HepG2 (cell line): ENCODE results near the gene PNLIPRP2. TPM values are rescaled to one million over a fixed set of nuclear protein-coding genes. Genes with fewer than 3 reads are reported as not detected.

ENCODE experiments used
- ATAC-seq: fragments of 200-7000 bp; cut with Tn5 transposase; 3 replicates; pipeline ENCODE4 v1.9.1; 2020; ENCODE audit warnings: mild to moderate bottlenecking, moderate library complexity
- BruUV-seq: library from RNA; stranded (reverse); fragments of 400-500 nt; replicated peaks from 2 replicates; lab custom pipeline; 2021; lab: Mats Ljungman, UMichigan
- CTCF ChIA-PET: fragments of 300-600 bp; formaldehyde crosslinking; extraction: SDS; loops from one replicate; lab custom pipeline; 2021; ENCODE audit warnings: low total read pairs, inconsistent platforms, low intra/inter-chr PET ratio; lab: Yijun Ruan, JAX
- POLR2A ChIA-PET: fragments of 350-600 bp; sonication (Branson Sonifier 250); formaldehyde crosslinking; loops from one replicate; lab custom pipeline; 2020; ENCODE audit warnings: antibody characterized with exemption, inconsistent platforms; lab: Yijun Ruan, JAX
- DNase-seq: peaks from one replicate; pipeline ENCODE4 v3.0.0-alpha.2; 2015; ENCODE audit warnings: low spot score
- FAIRE-seq: peaks from 3 replicates; lab custom pipeline; 2011; peaks lifted over from hg19 to GRCh38; lab: Jason Lieb, UNC
- H2AFZ ChIP-seq: one replicate; pipeline ENCODE4 v1.6.1; 2011; ENCODE audit warnings: low read length, inconsistent platforms
- H3K27ac ChIP-seq: fragments of 300-600 bp; 3 replicates; pipeline ENCODE4 v1.8.0; 2011; ENCODE audit warnings: mixed run types, mild to moderate bottlenecking, mixed read lengths, low read length, inconsistent platforms; ENCODE audit not compliant: insufficient read depth; ENCODE audit errors: extremely low read length
- H3K27me3 ChIP-seq, 2 experiments: fragments of 200-600 bp in 1 of 2; 2 replicates in 1 of 2; 3 replicates in 1 of 2; pipeline versions ENCODE4 v1.6.0 to v1.8.0; 2011; ENCODE audit warnings: low read length in 2 of 2, mild to moderate bottlenecking in 2 of 2, moderate library complexity in 2 of 2, inconsistent platforms in 1 of 2; ENCODE audit not compliant: insufficient read depth in 2 of 2, control insufficient read depth in 1 of 2
- H3K36me3 ChIP-seq, 2 experiments: fragments of 200-600 bp in 1 of 2; replicated peaks in 1 of 2; 2 replicates in 1 of 2; 3 replicates in 1 of 2; pipeline versions ENCODE4 v1.5.1 to v1.8.0; 2011; ENCODE audit warnings: low read length in 2 of 2, inconsistent platforms in 1 of 2; ENCODE audit not compliant: insufficient read depth in 2 of 2, control insufficient read depth in 1 of 2
- H3K4me1 ChIP-seq: 2 replicates; pipeline ENCODE4 v1.5.1; 2012; ENCODE audit warnings: low read length, inconsistent platforms; ENCODE audit not compliant: insufficient read depth
- H3K4me2 ChIP-seq: 2 replicates; pipeline ENCODE4 v1.6.0; 2011; ENCODE audit warnings: low read depth, low read length, inconsistent platforms
- H3K4me3 ChIP-seq, 3 experiments: fragments of 200-600 bp in 1 of 3; sonication (generic), shearing (Covaris generic) in 1 of 3; replicated peaks in 1 of 3; 2 replicates each; pipeline ENCODE4 v1.5.1; 2011 to 2016; ENCODE audit warnings: low read length in 3 of 3, inconsistent platforms in 2 of 3, low read depth in 2 of 3, mild to moderate bottlenecking in 2 of 3, control low read depth in 1 of 3, mixed read lengths in 1 of 3; ENCODE audit not compliant: insufficient read depth in 1 of 3
- H3K79me2 ChIP-seq: one replicate; pipeline ENCODE4 v1.6.1; 2011; ENCODE audit warnings: low read length, inconsistent platforms; ENCODE audit not compliant: insufficient read depth
- H3K9ac ChIP-seq: 2 replicates; pipeline ENCODE4 v1.6.0; 2011; ENCODE audit warnings: mild to moderate bottlenecking, low read depth, low read length, inconsistent platforms; ENCODE audit not compliant: insufficient read depth
- H3K9me3 ChIP-seq: 2 replicates; pipeline ENCODE4 v1.5.1; 2012; ENCODE audit warnings: mild to moderate bottlenecking, low read length
- H4K20me1 ChIP-seq: 2 replicates; pipeline ENCODE4 v1.6.0; 2011; ENCODE audit warnings: inconsistent platforms, mild to moderate bottlenecking, low read length, moderate library complexity; ENCODE audit not compliant: insufficient read depth
- HOXA9 ChIP-seq: sonication (generic); formaldehyde crosslinking; IDR thresholded peaks from 2 replicates; pipeline ENCODE4 v1.8.1; 2022; ENCODE audit warnings: missing genetic modification reagents, mild to moderate bottlenecking, moderate library complexity, borderline replicate concordance
- MIXL1 ChIP-seq: IDR thresholded peaks from 2 replicates; pipeline ENCODE4 v1.6.1; 2016
- NR3C1 ChIP-seq: sonication (generic); formaldehyde crosslinking; IDR thresholded peaks from 2 replicates; pipeline ENCODE4 v1.4.0; 2020; ENCODE audit warnings: missing genetic modification reagents
- PBX3 ChIP-seq: sonication (generic); formaldehyde crosslinking; IDR thresholded peaks from 2 replicates; pipeline ENCODE4 v1.8.1; 2023; ENCODE audit warnings: missing genetic modification reagents, inconsistent platforms, borderline replicate concordance
- SAFB2 ChIP-seq: sonication (generic); formaldehyde crosslinking; IDR thresholded peaks from 2 replicates; pipeline ENCODE4 v1.5.1; 2020; ENCODE audit warnings: missing genetic modification reagents, low read depth, mild to moderate bottlenecking, borderline replicate concordance
- THAP7 ChIP-seq: sonication (generic); formaldehyde crosslinking; IDR thresholded peaks from 2 replicates; pipeline ENCODE4 v1.8.1; 2023; ENCODE audit warnings: mild to moderate bottlenecking, missing genetic modification reagents
- ZNF329 ChIP-seq: sonication (generic); formaldehyde crosslinking; IDR thresholded peaks from 2 replicates; pipeline ENCODE4 v1.9.0; 2021; ENCODE audit warnings: low read depth, mild to moderate bottlenecking, missing genetic modification reagents
- ZNF354B ChIP-seq: sonication (generic); formaldehyde crosslinking; IDR thresholded peaks from 2 replicates; pipeline ENCODE4 v1.8.0; 2022; ENCODE audit warnings: mild to moderate bottlenecking, missing genetic modification reagents
- ZNF567 ChIP-seq: sonication (generic); formaldehyde crosslinking; IDR thresholded peaks from 2 replicates; pipeline ENCODE4 v1.8.1; 2023; ENCODE audit warnings: mild to moderate bottlenecking, missing genetic modification reagents, borderline replicate concordance
- ZNF790 ChIP-seq: sonication (generic); formaldehyde crosslinking; IDR thresholded peaks from 2 replicates; pipeline ENCODE4 v1.8.0; 2022; ENCODE audit warnings: missing genetic modification reagents, mild to moderate bottlenecking, borderline replicate concordance
- WGBS: methylation state at CpG from one replicate; pipeline ENCODE4 v1.1.6; 2017; ENCODE audit warnings: low lambda C conversion rate; 5-methylcytosine and 5-hydroxymethylcytosine counted together
- in situ Hi-C: cut with HindIII; loops from 2 replicates; pipeline ENCODE4 v1.10.0; 2017; ENCODE audit warnings: low pct_unique_long_range_greater_than_20kb; ENCODE audit not compliant: extremely low pct_ligation_motif_present
- intact Hi-C: fragments of 100-400 bp; cut with micrococcal nuclease; formaldehyde crosslinking; loops from one replicate; pipeline ENCODE4 v1.10.0; 2022; ENCODE audit not compliant: unreplicated experiment
- polyA plus RNA-seq, 8 experiments: library from polyadenylated mRNA; depleted of rRNA in 3 of 8; stranded (reverse) in 7 of 8; unstranded in 1 of 8; fragments of >200 nt; fragmentation: Illumina TruSeq in 4 of 8; extraction: Trizol in 4 of 8; gene quantifications; 2 replicates each; pipeline versions ENCODE4 v1.2.1 to v1.2.3, GENCODE V29; 2011 to 2016; ENCODE audit warnings: low read depth in 4 of 8, missing spikeins in 1 of 8, mixed read lengths in 1 of 8; ENCODE audit not compliant: insufficient read depth in 1 of 8
- total RNA-seq, 5 experiments: library from RNA; depleted of rRNA; stranded (reverse); fragments of >200 nt; fragmentation: Illumina TruSeq; extraction: Trizol; gene quantifications; 2 replicates each; pipeline ENCODE4 v1.2.3, GENCODE V29; 2016; ENCODE audit warnings: low read depth in 1 of 5
- TF ChIP-seq, protein P1 (sequence below): sonication (generic); formaldehyde crosslinking; IDR thresholded peaks from 2 replicates; pipeline ENCODE4 v1.4.0; 2020; ENCODE audit warnings: missing genetic modification reagents, borderline replicate concordance
- TF ChIP-seq, protein P2 (sequence below): sonication (generic); formaldehyde crosslinking; IDR thresholded peaks from 2 replicates; pipeline ENCODE4 v1.9.0; 2021; ENCODE audit warnings: missing genetic modification reagents, borderline replicate concordance
- TF ChIP-seq, protein P3 (sequence below): sonication (generic); formaldehyde crosslinking; IDR thresholded peaks from 2 replicates; pipeline ENCODE4 v1.5.0; 2020; ENCODE audit warnings: missing genetic modification reagents, mild to moderate bottlenecking, borderline replicate concordance

Gene PNLIPRP2
- total and polyA plus RNA-seq, 2 of the 13 experiments (the other 11 are each of a cell fraction or from before 2014, with no cell fraction given), result 0.21 to 0.97 TPM

DNA sequence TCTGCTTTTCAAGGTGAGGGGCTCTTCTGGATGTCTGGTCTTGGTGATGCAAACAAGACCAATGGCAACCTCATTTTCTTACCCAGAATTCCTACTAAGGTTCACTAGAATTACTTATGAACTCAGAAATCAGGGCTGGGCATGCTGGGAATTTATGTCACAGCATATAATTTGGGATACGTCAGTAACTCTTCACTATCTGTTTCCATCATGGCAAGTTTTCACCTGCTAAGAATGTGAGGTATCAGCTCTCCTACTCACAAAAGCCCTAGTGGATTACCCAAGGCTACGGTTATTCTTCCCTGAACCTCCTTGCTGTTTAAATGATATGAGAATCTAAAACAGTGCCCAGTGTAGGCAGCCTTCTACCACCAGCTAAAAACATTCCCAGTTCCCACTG, 53.1 kb downstream of the PNLIPRP2 start:
- CTCF ChIA-PET, result no interaction called here
- peaks cover 31% of the 10 kb centered on the region for H3K4me1 ChIP-seq

More for the DNA sequence above, 53.1 kb downstream of the PNLIPRP2 start:
- TF ChIP-seq, protein P1, sequence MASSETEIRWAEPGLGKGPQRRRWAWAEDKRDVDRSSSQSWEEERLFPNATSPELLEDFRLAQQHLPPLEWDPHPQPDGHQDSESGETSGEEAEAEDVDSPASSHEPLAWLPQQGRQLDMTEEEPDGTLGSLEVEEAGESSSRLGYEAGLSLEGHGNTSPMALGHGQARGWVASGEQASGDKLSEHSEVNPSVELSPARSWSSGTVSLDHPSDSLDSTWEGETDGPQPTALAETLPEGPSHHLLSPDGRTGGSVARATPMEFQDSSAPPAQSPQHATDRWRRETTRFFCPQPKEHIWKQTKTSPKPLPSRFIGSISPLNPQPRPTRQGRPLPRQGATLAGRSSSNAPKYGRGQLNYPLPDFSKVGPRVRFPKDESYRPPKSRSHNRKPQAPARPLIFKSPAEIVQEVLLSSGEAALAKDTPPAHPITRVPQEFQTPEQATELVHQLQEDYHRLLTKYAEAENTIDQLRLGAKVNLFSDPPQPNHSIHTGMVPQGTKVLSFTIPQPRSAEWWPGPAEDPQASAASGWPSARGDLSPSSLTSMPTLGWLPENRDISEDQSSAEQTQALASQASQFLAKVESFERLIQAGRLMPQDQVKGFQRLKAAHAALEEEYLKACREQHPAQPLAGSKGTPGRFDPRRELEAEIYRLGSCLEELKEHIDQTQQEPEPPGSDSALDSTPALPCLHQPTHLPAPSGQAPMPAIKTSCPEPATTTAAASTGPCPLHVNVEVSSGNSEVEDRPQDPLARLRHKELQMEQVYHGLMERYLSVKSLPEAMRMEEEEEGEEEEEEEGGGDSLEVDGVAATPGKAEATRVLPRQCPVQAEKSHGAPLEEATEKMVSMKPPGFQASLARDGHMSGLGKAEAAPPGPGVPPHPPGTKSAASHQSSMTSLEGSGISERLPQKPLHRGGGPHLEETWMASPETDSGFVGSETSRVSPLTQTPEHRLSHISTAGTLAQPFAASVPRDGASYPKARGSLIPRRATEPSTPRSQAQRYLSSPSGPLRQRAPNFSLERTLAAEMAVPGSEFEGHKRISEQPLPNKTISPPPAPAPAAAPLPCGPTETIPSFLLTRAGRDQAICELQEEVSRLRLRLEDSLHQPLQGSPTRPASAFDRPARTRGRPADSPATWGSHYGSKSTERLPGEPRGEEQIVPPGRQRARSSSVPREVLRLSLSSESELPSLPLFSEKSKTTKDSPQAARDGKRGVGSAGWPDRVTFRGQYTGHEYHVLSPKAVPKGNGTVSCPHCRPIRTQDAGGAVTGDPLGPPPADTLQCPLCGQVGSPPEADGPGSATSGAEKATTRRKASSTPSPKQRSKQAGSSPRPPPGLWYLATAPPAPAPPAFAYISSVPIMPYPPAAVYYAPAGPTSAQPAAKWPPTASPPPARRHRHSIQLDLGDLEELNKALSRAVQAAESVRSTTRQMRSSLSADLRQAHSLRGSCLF, result no peak
- no peak for TF ChIP-seq NR3C1
- TF ChIP-seq SAFB2 (CRISPR knock-in tag), result no peak
- TF ChIP-seq, protein P2, sequence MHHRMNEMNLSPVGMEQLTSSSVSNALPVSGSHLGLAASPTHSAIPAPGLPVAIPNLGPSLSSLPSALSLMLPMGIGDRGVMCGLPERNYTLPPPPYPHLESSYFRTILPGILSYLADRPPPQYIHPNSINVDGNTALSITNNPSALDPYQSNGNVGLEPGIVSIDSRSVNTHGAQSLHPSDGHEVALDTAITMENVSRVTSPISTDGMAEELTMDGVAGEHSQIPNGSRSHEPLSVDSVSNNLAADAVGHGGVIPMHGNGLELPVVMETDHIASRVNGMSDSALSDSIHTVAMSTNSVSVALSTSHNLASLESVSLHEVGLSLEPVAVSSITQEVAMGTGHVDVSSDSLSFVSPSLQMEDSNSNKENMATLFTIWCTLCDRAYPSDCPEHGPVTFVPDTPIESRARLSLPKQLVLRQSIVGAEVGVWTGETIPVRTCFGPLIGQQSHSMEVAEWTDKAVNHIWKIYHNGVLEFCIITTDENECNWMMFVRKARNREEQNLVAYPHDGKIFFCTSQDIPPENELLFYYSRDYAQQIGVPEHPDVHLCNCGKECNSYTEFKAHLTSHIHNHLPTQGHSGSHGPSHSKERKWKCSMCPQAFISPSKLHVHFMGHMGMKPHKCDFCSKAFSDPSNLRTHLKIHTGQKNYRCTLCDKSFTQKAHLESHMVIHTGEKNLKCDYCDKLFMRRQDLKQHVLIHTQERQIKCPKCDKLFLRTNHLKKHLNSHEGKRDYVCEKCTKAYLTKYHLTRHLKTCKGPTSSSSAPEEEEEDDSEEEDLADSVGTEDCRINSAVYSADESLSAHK (CRISPR knock-in tag), result no peak
- TF ChIP-seq THAP7, result no peak
- TF ChIP-seq MIXL1 (CRISPR knock-in tag), result no peak
- TF ChIP-seq ZNF329 (CRISPR knock-in tag), result no peak
- no peak for TF ChIP-seq ZNF354B
- TF ChIP-seq, protein P3, sequence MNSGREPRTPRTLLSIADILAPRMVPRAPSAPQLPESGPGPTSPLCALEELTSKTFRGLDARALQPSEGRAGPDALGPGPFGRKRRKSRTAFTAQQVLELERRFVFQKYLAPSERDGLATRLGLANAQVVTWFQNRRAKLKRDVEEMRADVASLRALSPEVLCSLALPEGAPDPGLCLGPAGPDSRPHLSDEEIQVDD (CRISPR knock-in tag), result no peak
- TF ChIP-seq ZNF790 (CRISPR knock-in tag), result no peak
- no peak for TF ChIP-seq ZNF567 (CRISPR knock-in tag)
- no peak for TF ChIP-seq HOXA9 (CRISPR knock-in tag)
- TF ChIP-seq PBX3 (CRISPR knock-in tag), result no peak
- TF ChIP-seq, all 625 proteins: peak for 0
- no TSS peak for BruUV-seq
- no peak for DNase-seq
- Histone ChIP-seq H3K4me2 (no peak overlapping the region), H3K9me3 (no peaks in the 10 kb centered on the region), H2AFZ (no peak overlapping the region), H3K27ac (no peak overlapping the region), H3K36me3 (peaks cover 0 to 9% of the 10 kb centered on the region in 2 experiments; a peak in 1 of 5 replicates), H3K9ac (no peak overlapping the region), H4K20me1 (no peaks in the 10 kb centered on the region), H3K79me2 (peaks cover 3% of the 10 kb centered on the region), H3K4me3 (no peak overlapping the region), H3K27me3 (no peaks in the 10 kb centered on the region)
- in situ Hi-C loops, result loop anchor here (10.0 kb wide), 1 partner anchor 501 kb away; no protein-coding TSS in a partner anchor
- no peak for FAIRE-seq
- POLR2A ChIA-PET, result no interaction called here
- no peak for ATAC-seq
- WGBS, result 100% methylated on average over 2 of the region's 2 CpGs
- intact Hi-C loops, result no loop called here
